ENCODE measurements around the gene AKR1D1. TPM values are rescaled to one million over a fixed set of nuclear protein-coding genes. Genes with fewer than 3 reads are reported as not detected.

AKR1D1 gene
- total and polyA plus RNA-seq, 2 of the 13 experiments (the other 11 are each of a cell fraction or from before 2014, with no cell fraction given): 6.9 to 37.0 TPM

GRCh38 chr7:138126928-138127327, 50.7 kb downstream of the AKR1D1 start:
- Histone ChIP-seq H3K9me3 (ENCODE audit: low read length) (no peaks in the 10 kb centered on the region), H3K36me3 (replicated peaks in 1 of 2; ENCODE audit: control insufficient read depth in 1 of 2, insufficient read depth in 2 of 2, low read length in 2 of 2) (no peaks in the 10 kb centered on the region), H3K9ac (ENCODE audit: insufficient read depth, low read depth, low read length) (no peak overlapping the region), H3K4me2 (ENCODE audit: low read depth, low read length) (no peak overlapping the region), H2AFZ (ENCODE audit: low read length) (no peak overlapping the region), H3K27ac (ENCODE audit: extremely low read length, insufficient read depth, low read length) (no peak overlapping the region), H3K4me3 (replicated peaks in 1 of 3; ENCODE audit: insufficient read depth in 1 of 3, low read depth in 2 of 3, low read length in 3 of 3) (no peak overlapping the region), H4K20me1 (ENCODE audit: insufficient read depth, low read length) (no peaks in the 10 kb centered on the region), H3K27me3 (ENCODE audit: control insufficient read depth in 1 of 2, insufficient read depth in 2 of 2, low read length in 2 of 2) (no peaks in the 10 kb centered on the region), H3K4me1 (ENCODE audit: insufficient read depth, low read length) (peaks cover 22% of the 10 kb centered on the region), H3K79me2 (ENCODE audit: insufficient read depth, low read length) (no peaks in the 10 kb centered on the region)
- TF ChIP-seq ZNF780A (CRISPR knock-in tag; IDR thresholded peaks at IDR 0.05): no peak
- no peak for TF ChIP-seq PCBP1 (IDR thresholded peaks at IDR 0.05; ENCODE audit: borderline replicate concordance, low read depth, low read length)
- TF ChIP-seq BRCA1 (CRISPR knock-in tag; IDR thresholded peaks at IDR 0.05): no peak
- TF ChIP-seq MXD1 (CRISPR knock-in tag; IDR thresholded peaks at IDR 0.05): no peak
- TF ChIP-seq SNAI1 (CRISPR knock-in tag; IDR thresholded peaks at IDR 0.05; ENCODE audit: borderline replicate concordance): no peak
- no peak for TF ChIP-seq ZSCAN31 (CRISPR knock-in tag; IDR thresholded peaks at IDR 0.05; ENCODE audit: low read depth)
- TF ChIP-seq ATF7 (IDR thresholded peaks at IDR 0.05): no peak
- TF ChIP-seq ATF7 (CRISPR knock-in tag; IDR thresholded peaks at IDR 0.05): no peak
- intact Hi-C loops (cut with micrococcal nuclease; ENCODE audit: unreplicated experiment) (no loop called here), in situ Hi-C loops (cut with HindIII; ENCODE audit: extremely low pct_ligation_motif_present, low pct_unique_long_range_greater_than_20kb) (no loop called here)
- no TSS peak for BruUV-seq (replicated peaks)
- ChIA-PET POLR2A (no interaction called here), CTCF (ENCODE audit: low intra/inter-chr PET ratio, low total read pairs) (no interaction called here)
- no peak for DNase-seq (ENCODE audit: low spot score)
- no peak for ATAC-seq
- no peak for FAIRE-seq
- 100% methylated on average over 2 of the region's 2 CpGs for WGBS (ENCODE audit: low lambda C conversion rate)

- in situ Hi-C loops (cut with HindIII; ENCODE audit: extremely low pct_ligation_motif_present, low pct_unique_long_range_greater_than_20kb) (no loop called here), intact Hi-C loops (cut with micrococcal nuclease; ENCODE audit: unreplicated experiment) (no loop called here)
- FAIRE-seq: no peak
These were observed 51.7 kb downstream of the AKR1D1 start for GRCh38 chr7:138127996-138128395.

More at GRCh38 chr7:138127996-138128395, 51.7 kb downstream of the AKR1D1 start:
- Histone ChIP-seq H3K4me1 (ENCODE audit: insufficient read depth, low read length) (peaks cover 22% of the 10 kb centered on the region), H3K4me2 (ENCODE audit: low read depth, low read length) (no peak overlapping the region), H3K79me2 (ENCODE audit: insufficient read depth, low read length) (no peaks in the 10 kb centered on the region), H3K27ac (ENCODE audit: extremely low read length, insufficient read depth, low read length) (no peak overlapping the region), H4K20me1 (ENCODE audit: insufficient read depth, low read length) (no peaks in the 10 kb centered on the region), H3K9ac (ENCODE audit: insufficient read depth, low read depth, low read length) (no peak overlapping the region), H3K36me3 (replicated peaks in 1 of 2; ENCODE audit: control insufficient read depth in 1 of 2, insufficient read depth in 2 of 2, low read length in 2 of 2) (no peaks in the 10 kb centered on the region), H3K27me3 (ENCODE audit: control insufficient read depth in 1 of 2, insufficient read depth in 2 of 2, low read length in 2 of 2) (no peaks in the 10 kb centered on the region), H3K9me3 (ENCODE audit: low read length) (no peaks in the 10 kb centered on the region), H3K4me3 (replicated peaks in 1 of 3; ENCODE audit: insufficient read depth in 1 of 3, low read depth in 2 of 3, low read length in 3 of 3) (no peak overlapping the region), H2AFZ (ENCODE audit: low read length) (no peak overlapping the region)
- DNase-seq (ENCODE audit: low spot score) (no peak), ATAC-seq (no peak)
- ChIA-PET CTCF (ENCODE audit: low intra/inter-chr PET ratio, low total read pairs) (no interaction called here), POLR2A (no interaction called here)
- TF ChIP-seq ARHGAP35 (CRISPR knock-in tag; IDR thresholded peaks at IDR 0.05; ENCODE audit: borderline replicate concordance): no peak
- no peak for TF ChIP-seq IRX3 (CRISPR knock-in tag; IDR thresholded peaks at IDR 0.05; ENCODE audit: borderline replicate concordance, low read depth)
- TF ChIP-seq ZNF674 (CRISPR knock-in tag; IDR thresholded peaks at IDR 0.05; ENCODE audit: low read depth): no peak
- no peak for TF ChIP-seq RFX5 (IDR thresholded peaks at IDR 0.05; ENCODE audit: low read depth, low read length)
- TF ChIP-seq AKAP8 (CRISPR knock-in tag; IDR thresholded peaks at IDR 0.05): no peak
- no peak for TF ChIP-seq FOXM1 (CRISPR knock-in tag; IDR thresholded peaks at IDR 0.05)
- TF ChIP-seq ZNF800 (CRISPR knock-in tag; IDR thresholded peaks at IDR 0.05): no peak
- TF ChIP-seq TEAD2 (CRISPR knock-in tag; IDR thresholded peaks at IDR 0.05): no peak
- TF ChIP-seq ZNF382 (CRISPR knock-in tag; IDR thresholded peaks at IDR 0.05; ENCODE audit: borderline replicate concordance): no peak
- no peak for TF ChIP-seq PAWR (CRISPR knock-in tag; IDR thresholded peaks at IDR 0.05; ENCODE audit: borderline replicate concordance)
- no peak for TF ChIP-seq ZNF614 (CRISPR knock-in tag; IDR thresholded peaks at IDR 0.05; ENCODE audit: borderline replicate concordance)
- WGBS (ENCODE audit: low lambda C conversion rate): 46% methylated on average over 2 of the region's 2 CpGs
- no TSS peak for BruUV-seq (replicated peaks)

All from HepG2 (cell line).